IPS-20b (cell line): ENCODE data around the gene TMEM212.

Experiments
- H3K27ac ChIP-seq: one replicate; pipeline ENCODE4 v1.5.1; 2013; ENCODE audit warnings: low read length
- H3K27me3 ChIP-seq: 2 replicates; pipeline ENCODE4 v1.6.1; 2013; ENCODE audit warnings: mild to moderate bottlenecking, low read length, inconsistent platforms; ENCODE audit not compliant: insufficient read depth
- H3K36me3 ChIP-seq: 2 replicates; pipeline ENCODE4 v1.6.1; 2013; ENCODE audit warnings: low read depth, mild to moderate bottlenecking, inconsistent platforms, low read length, moderate library complexity; ENCODE audit not compliant: insufficient read depth
- H3K4me1 ChIP-seq: 2 replicates; pipeline ENCODE4 v1.6.1; 2013; ENCODE audit warnings: mild to moderate bottlenecking, control low read depth, inconsistent platforms, low read length, moderate library complexity; ENCODE audit not compliant: insufficient read depth
- H3K4me3 ChIP-seq: 2 replicates; pipeline ENCODE4 v1.5.1; 2013; ENCODE audit warnings: mild to moderate bottlenecking, low read length, inconsistent platforms
- H3K9ac ChIP-seq: 2 replicates; pipeline ENCODE4 v1.6.1; 2013; ENCODE audit warnings: low read depth, mild to moderate bottlenecking, inconsistent platforms, low read length, moderate library complexity
- H3K9me3 ChIP-seq: 2 replicates; pipeline ENCODE4 v1.6.1; 2013; ENCODE audit warnings: mild to moderate bottlenecking, low read depth, low read length, inconsistent platforms; ENCODE audit not compliant: insufficient read depth

The TMEM212 gene

DNA sequence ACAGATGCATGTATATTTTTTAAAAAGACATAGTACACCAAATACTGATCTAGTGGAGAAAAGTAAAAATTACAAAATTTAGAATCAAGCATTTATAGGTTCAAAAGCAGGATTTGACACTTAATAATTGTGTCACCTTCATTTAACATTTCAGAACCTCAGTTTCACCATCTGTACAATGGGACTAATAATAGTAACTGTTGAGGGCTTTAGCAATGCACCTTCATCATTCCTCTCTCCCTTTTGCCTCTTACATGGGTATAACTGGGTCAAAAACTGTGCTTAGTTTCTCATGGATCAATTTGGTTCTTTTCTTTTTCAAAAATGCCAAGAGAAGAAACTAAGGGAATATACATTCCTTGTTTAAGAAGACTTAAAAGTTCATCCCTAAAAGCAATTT is 5.5 kb upstream of the TMEM212 start:
- Histone ChIP-seq H3K27ac (peak overlapping the region; percentile 37), H3K9ac (peak overlapping the region; percentile 33; the same call in 1 of the 2 replicates), H3K9me3 (no peaks in the 10 kb centered on the region), H3K4me1 (peaks cover 9% of the 10 kb centered on the region; the same call in 1 of the 2 replicates), H3K4me3 (no peak overlapping the region), H3K27me3 (no peaks in the 10 kb centered on the region), H3K36me3 (no peaks in the 10 kb centered on the region)

DNA sequence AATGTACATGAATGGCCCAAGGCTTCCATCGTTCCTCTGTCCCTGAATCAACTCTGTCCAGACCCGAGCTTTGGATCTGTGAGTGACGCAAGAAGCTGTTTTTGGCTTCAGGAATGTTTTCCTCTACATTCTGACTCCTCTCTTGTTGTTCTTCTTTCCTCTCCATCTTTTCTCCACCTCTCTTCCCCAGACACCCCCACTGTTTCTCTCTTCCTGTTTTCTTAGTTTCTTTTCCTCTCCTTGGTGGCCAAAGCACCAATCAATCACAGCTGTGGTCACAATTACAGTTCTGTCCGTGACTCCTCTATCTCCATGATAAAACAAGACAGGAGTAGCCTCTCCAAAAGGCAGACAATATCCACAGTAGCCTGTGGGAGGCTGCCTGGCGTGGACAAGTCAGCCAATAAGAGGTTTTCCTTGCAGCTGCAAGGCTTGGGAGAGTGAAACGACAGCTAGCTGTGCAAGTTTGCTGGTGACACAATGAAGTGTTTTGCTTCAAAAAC is 4.9 kb upstream of the TMEM212 start:
- Histone ChIP-seq H3K36me3 (no peaks in the 10 kb centered on the region), H3K27ac (peak overlapping the region; percentile 37), H3K9me3 (no peaks in the 10 kb centered on the region), H3K4me1 (peaks cover 14% of the 10 kb centered on the region; the same call in 1 of the 2 replicates), H3K27me3 (no peaks in the 10 kb centered on the region), H3K9ac (peak overlapping the region; percentile 33; the same call in 1 of the 2 replicates), H3K4me3 (no peak overlapping the region)

DNA sequence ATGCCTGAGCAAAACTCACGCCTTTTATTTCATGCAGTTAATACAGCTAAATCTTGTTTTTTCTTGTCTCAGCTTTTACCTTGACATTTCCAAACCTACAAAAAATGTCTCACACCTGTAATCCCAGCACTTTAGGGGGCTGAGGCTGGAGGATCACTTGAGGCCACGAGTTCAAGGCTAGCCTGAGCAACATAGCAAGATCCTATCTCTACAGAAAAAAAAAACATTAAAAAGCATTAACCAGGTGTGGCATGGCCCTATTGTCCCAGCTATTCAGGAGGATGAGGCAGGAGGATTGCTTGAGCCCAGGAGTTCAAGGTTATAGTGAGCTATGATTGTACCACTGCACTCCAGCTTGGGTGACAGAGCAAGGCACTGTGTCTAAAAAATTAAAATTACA is 3.9 kb upstream of the TMEM212 start:
- Histone ChIP-seq H3K36me3 (no peaks in the 10 kb centered on the region), H3K9me3 (no peaks in the 10 kb centered on the region), H3K9ac (no peak overlapping the region), H3K4me3 (no peak overlapping the region), H3K27me3 (no peaks in the 10 kb centered on the region), H3K4me1 (peaks cover 16% of the 10 kb centered on the region; the same call in 1 of the 2 replicates), H3K27ac (no peak overlapping the region)

GRCh38 chr3:171840445-171840810 is 2.7 kb upstream of the TMEM212 start:
- Histone ChIP-seq H3K4me3 (no peak overlapping the region), H3K4me1 (peaks cover 16% of the 10 kb centered on the region; the same call in 1 of the 2 replicates), H3K9me3 (no peaks in the 10 kb centered on the region), H3K27ac (no peak overlapping the region), H3K27me3 (no peaks in the 10 kb centered on the region), H3K9ac (no peak overlapping the region), H3K36me3 (no peaks in the 10 kb centered on the region)

DNA sequence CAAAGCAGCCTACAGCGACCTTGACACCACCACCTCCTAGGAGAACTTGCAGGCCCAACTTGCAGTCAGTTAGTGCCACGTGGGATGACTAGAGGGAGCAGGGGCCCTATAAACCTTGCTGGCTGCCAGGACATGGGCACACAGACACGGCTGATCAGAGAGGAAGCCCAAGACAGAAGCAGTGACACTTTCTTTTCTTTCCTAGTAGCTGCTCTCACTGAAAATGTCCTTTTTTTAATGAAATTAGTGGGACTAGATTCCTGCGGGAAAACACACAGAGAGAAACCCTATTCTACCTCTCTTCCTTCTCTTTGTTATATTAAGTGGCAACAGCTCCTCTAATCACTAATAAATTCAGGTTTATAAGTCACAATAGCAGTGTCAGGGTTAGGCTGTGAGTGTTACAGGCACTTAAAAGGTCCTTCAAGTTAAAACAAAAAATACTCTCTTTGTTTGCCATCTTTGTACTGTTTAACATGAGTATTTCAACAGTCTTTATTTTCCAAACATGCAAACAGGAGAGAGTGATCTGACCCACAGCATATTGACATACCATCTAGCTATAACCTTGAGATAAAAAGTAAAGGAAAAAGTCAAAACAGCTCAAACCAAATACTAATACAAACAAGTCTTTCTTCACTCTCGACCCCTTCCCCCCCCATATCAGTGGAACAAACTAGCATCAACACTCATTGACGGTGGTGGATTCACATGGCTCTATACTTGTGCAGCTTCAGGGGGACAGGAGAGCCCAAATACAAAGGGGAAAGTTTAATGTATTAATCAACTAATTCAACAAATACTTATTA is 2.1 kb upstream of the TMEM212 start:
- no peaks in the 10 kb centered on the region for H3K9me3 ChIP-seq
- H3K4me3 ChIP-seq = no peak overlapping the region
- H3K36me3 ChIP-seq = no peaks in the 10 kb centered on the region
- H3K27ac ChIP-seq = no peak overlapping the region
- H3K9ac ChIP-seq = no peak overlapping the region
- peaks cover 16% of the 10 kb centered on the region; the same call in 1 of the 2 replicates for H3K4me1 ChIP-seq
- H3K27me3 ChIP-seq = no peaks in the 10 kb centered on the region

DNA sequence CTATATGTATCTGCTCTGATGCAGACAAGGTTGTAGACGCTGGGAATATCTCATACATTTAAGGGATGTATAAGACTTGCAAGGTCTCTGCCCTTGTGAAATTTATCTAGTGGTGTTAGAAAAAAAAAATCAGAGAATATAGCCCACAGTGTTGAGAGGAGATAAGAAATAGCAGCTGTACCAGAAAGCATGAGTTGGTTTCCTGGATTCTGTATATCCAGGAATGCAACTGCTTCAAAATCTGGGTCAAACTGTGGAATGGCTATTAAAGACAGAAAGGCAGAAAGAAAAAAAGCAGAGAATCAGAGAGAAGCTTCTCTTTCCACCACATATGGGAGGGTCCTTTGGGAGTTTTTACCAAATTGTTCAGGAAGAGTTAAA is 1.5 kb upstream of the TMEM212 start:
- Histone ChIP-seq H3K4me1 (peaks cover 16% of the 10 kb centered on the region; the same call in 1 of the 2 replicates), H3K9ac (no peak overlapping the region), H3K27ac (no peak overlapping the region), H3K36me3 (no peaks in the 10 kb centered on the region), H3K27me3 (no peaks in the 10 kb centered on the region), H3K9me3 (no peaks in the 10 kb centered on the region), H3K4me3 (no peak overlapping the region)

- no peaks in the 10 kb centered on the region for H3K9me3 ChIP-seq
- no peak overlapping the region for H3K27ac ChIP-seq
- H3K27me3 ChIP-seq = no peaks in the 10 kb centered on the region
- H3K4me3 ChIP-seq = no peak overlapping the region
- no peaks in the 10 kb centered on the region for H3K36me3 ChIP-seq
- peaks cover 7% of the 10 kb centered on the region; the same call in 1 of the 2 replicates for H3K4me1 ChIP-seq
- no peak overlapping the region for H3K9ac ChIP-seq
Observed at GRCh38 chr3:171844873-171845272, 1.7 kb downstream of the TMEM212 start.

DNA sequence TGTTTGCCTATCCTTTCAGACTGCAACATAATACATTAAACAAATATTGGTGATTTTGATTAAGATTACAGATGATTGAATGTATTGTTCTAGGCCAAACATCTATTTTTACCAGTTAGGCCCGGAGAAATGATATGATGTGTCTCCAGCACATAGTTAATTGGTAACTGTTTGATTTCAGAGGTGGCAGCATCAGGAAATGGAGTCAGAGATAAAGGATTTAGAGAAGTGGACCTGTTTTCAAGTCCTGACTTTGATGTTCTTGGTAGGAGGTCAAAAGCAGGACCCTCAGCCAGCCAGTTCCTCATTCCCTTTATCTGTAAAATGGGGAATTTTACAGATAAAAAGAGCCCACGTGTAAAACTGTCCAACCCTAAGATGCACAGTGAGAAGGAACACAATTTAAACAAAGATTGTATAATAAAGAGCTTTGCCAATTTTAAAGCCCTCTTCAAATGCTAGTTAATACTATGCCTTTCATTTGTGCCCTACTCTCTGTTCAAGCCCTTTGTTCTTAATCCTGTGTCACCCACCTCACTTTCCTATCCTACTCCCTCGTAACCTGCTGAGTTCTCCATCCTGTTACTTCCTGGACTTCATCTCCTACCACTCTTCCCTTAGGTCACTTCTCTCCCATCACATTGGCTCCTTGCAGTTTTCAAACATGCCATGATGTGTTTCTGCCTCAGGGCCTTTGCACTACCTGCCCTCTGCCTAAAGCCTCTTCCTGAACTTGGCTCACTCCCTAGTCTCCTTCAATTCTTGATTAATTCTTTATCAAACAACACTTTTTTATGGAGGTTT is 2.5 kb downstream of the TMEM212 start:
- H3K27ac ChIP-seq = no peak overlapping the region
- H3K9ac ChIP-seq = no peak overlapping the region
- no peaks in the 10 kb centered on the region for H3K9me3 ChIP-seq
- no peaks in the 10 kb centered on the region for H3K27me3 ChIP-seq
- H3K36me3 ChIP-seq = no peaks in the 10 kb centered on the region
- H3K4me1 ChIP-seq = peaks cover 7% of the 10 kb centered on the region; the same call in 1 of the 2 replicates
- H3K4me3 ChIP-seq = no peak overlapping the region

GRCh38 chr3:171846597-171846996 is 3.4 kb downstream of the TMEM212 start:
- H3K9ac ChIP-seq = no peak overlapping the region
- no peaks in the 10 kb centered on the region for H3K36me3 ChIP-seq

GRCh38 chr3:171847133-171847532 is 4.0 kb downstream of the TMEM212 start:
- Histone ChIP-seq H3K9ac (no peak overlapping the region), H3K4me3 (no peak overlapping the region), H3K27ac (no peak overlapping the region), H3K4me1 (peaks cover 7% of the 10 kb centered on the region; the same call in 1 of the 2 replicates), H3K27me3 (no peaks in the 10 kb centered on the region), H3K36me3 (no peaks in the 10 kb centered on the region), H3K9me3 (no peaks in the 10 kb centered on the region)

More at GRCh38 chr3:171846597-171846996, 3.4 kb downstream of the TMEM212 start:
- H3K9me3 ChIP-seq = no peaks in the 10 kb centered on the region
- H3K4me3 ChIP-seq = no peak overlapping the region
- no peak overlapping the region for H3K27ac ChIP-seq
- H3K4me1 ChIP-seq = peaks cover 7% of the 10 kb centered on the region; the same call in 1 of the 2 replicates
- no peaks in the 10 kb centered on the region for H3K27me3 ChIP-seq

- H3K27ac ChIP-seq = no peak overlapping the region
- 0 out of 2 replicates have a peak, but pooled peaks cover 3% of the 10 kb centered on the region for H3K9me3 ChIP-seq
- H3K36me3 ChIP-seq = no peaks in the 10 kb centered on the region
- peaks cover 7% of the 10 kb centered on the region; the same call in 1 of the 2 replicates for H3K4me1 ChIP-seq
- H3K4me3 ChIP-seq = no peak overlapping the region
- no peaks in the 10 kb centered on the region for H3K27me3 ChIP-seq
- H3K9ac ChIP-seq = no peak overlapping the region
Observed at GRCh38 chr3:171847595-171848259, 4.6 kb downstream of the TMEM212 start.
